HepG2 (cell line): ENCODE measurements around the gene TFG. TPM values are rescaled to one million over a fixed set of nuclear protein-coding genes. Genes with fewer than 3 reads are reported as not detected.

ENCODE experiments used
- ATAC-seq: fragments of 200-7000 bp; cut with Tn5 transposase; 3 replicates; pipeline ENCODE4 v1.9.1; 2020; ENCODE audit warnings: mild to moderate bottlenecking, moderate library complexity
- BruUV-seq: library from RNA; stranded (reverse); fragments of 400-500 nt; replicated peaks from 2 replicates; lab custom pipeline; 2021; lab: Mats Ljungman, UMichigan
- CTCF ChIA-PET: fragments of 300-600 bp; formaldehyde crosslinking; extraction: SDS; loops from one replicate; lab custom pipeline; 2021; ENCODE audit warnings: low total read pairs, inconsistent platforms, low intra/inter-chr PET ratio; lab: Yijun Ruan, JAX
- POLR2A ChIA-PET: fragments of 350-600 bp; sonication (Branson Sonifier 250); formaldehyde crosslinking; loops from one replicate; lab custom pipeline; 2020; ENCODE audit warnings: antibody characterized with exemption, inconsistent platforms; lab: Yijun Ruan, JAX
- DNase-seq: peaks from one replicate; pipeline ENCODE4 v3.0.0-alpha.2; 2015; ENCODE audit warnings: low spot score
- FAIRE-seq: peaks from 3 replicates; lab custom pipeline; 2011; peaks lifted over from hg19 to GRCh38; lab: Jason Lieb, UNC
- H2AFZ ChIP-seq: one replicate; pipeline ENCODE4 v1.6.1; 2011; ENCODE audit warnings: low read length, inconsistent platforms
- H3K27ac ChIP-seq: fragments of 300-600 bp; 3 replicates; pipeline ENCODE4 v1.8.0; 2011; ENCODE audit warnings: mixed run types, mild to moderate bottlenecking, mixed read lengths, low read length, inconsistent platforms; ENCODE audit not compliant: insufficient read depth; ENCODE audit errors: extremely low read length
- H3K27me3 ChIP-seq, 2 experiments: fragments of 200-600 bp in 1 of 2; 2 replicates in 1 of 2; 3 replicates in 1 of 2; pipeline versions ENCODE4 v1.6.0 to v1.8.0; 2011; ENCODE audit warnings: low read length in 2 of 2, mild to moderate bottlenecking in 2 of 2, moderate library complexity in 2 of 2, inconsistent platforms in 1 of 2; ENCODE audit not compliant: insufficient read depth in 2 of 2, control insufficient read depth in 1 of 2
- H3K36me3 ChIP-seq, 2 experiments: fragments of 200-600 bp in 1 of 2; replicated peaks in 1 of 2; 2 replicates in 1 of 2; 3 replicates in 1 of 2; pipeline versions ENCODE4 v1.5.1 to v1.8.0; 2011; ENCODE audit warnings: low read length in 2 of 2, inconsistent platforms in 1 of 2; ENCODE audit not compliant: insufficient read depth in 2 of 2, control insufficient read depth in 1 of 2
- H3K4me1 ChIP-seq: 2 replicates; pipeline ENCODE4 v1.5.1; 2012; ENCODE audit warnings: low read length, inconsistent platforms; ENCODE audit not compliant: insufficient read depth
- H3K4me2 ChIP-seq: 2 replicates; pipeline ENCODE4 v1.6.0; 2011; ENCODE audit warnings: low read depth, low read length, inconsistent platforms
- H3K4me3 ChIP-seq, 3 experiments: fragments of 200-600 bp in 1 of 3; sonication (generic), shearing (Covaris generic) in 1 of 3; replicated peaks in 1 of 3; 2 replicates each; pipeline ENCODE4 v1.5.1; 2011 to 2016; ENCODE audit warnings: low read length in 3 of 3, inconsistent platforms in 2 of 3, low read depth in 2 of 3, mild to moderate bottlenecking in 2 of 3, control low read depth in 1 of 3, mixed read lengths in 1 of 3; ENCODE audit not compliant: insufficient read depth in 1 of 3
- H3K79me2 ChIP-seq: one replicate; pipeline ENCODE4 v1.6.1; 2011; ENCODE audit warnings: low read length, inconsistent platforms; ENCODE audit not compliant: insufficient read depth
- H3K9ac ChIP-seq: 2 replicates; pipeline ENCODE4 v1.6.0; 2011; ENCODE audit warnings: mild to moderate bottlenecking, low read depth, low read length, inconsistent platforms; ENCODE audit not compliant: insufficient read depth
- H3K9me3 ChIP-seq: 2 replicates; pipeline ENCODE4 v1.5.1; 2012; ENCODE audit warnings: mild to moderate bottlenecking, low read length
- H4K20me1 ChIP-seq: 2 replicates; pipeline ENCODE4 v1.6.0; 2011; ENCODE audit warnings: inconsistent platforms, mild to moderate bottlenecking, low read length, moderate library complexity; ENCODE audit not compliant: insufficient read depth
- HMGXB3 ChIP-seq: sonication (generic); formaldehyde crosslinking; IDR thresholded peaks from 2 replicates; pipeline ENCODE4 v1.4.0; 2020; ENCODE audit warnings: missing genetic modification reagents, borderline replicate concordance
- SETDB1 ChIP-seq: sonication (generic); formaldehyde crosslinking; IDR thresholded peaks from 2 replicates; pipeline ENCODE4 v1.5.1; 2020; ENCODE audit warnings: missing genetic modification reagents, mild to moderate bottlenecking, borderline replicate concordance
- ZNF431 ChIP-seq: sonication (generic); formaldehyde crosslinking; IDR thresholded peaks from 2 replicates; pipeline ENCODE4 v1.9.0; 2022; ENCODE audit warnings: missing genetic modification reagents, low read depth, mild to moderate bottlenecking, borderline replicate concordance
- in situ Hi-C: cut with HindIII; loops from 2 replicates; pipeline ENCODE4 v1.10.0; 2017; ENCODE audit warnings: low pct_unique_long_range_greater_than_20kb; ENCODE audit not compliant: extremely low pct_ligation_motif_present
- intact Hi-C: fragments of 100-400 bp; cut with micrococcal nuclease; formaldehyde crosslinking; loops from one replicate; pipeline ENCODE4 v1.10.0; 2022; ENCODE audit not compliant: unreplicated experiment
- polyA plus RNA-seq, 8 experiments: library from polyadenylated mRNA; depleted of rRNA in 3 of 8; stranded (reverse) in 7 of 8; unstranded in 1 of 8; fragments of >200 nt; fragmentation: Illumina TruSeq in 4 of 8; extraction: Trizol in 4 of 8; gene quantifications; 2 replicates each; pipeline versions ENCODE4 v1.2.1 to v1.2.3, GENCODE V29; 2011 to 2016; ENCODE audit warnings: low read depth in 4 of 8, missing spikeins in 1 of 8, mixed read lengths in 1 of 8; ENCODE audit not compliant: insufficient read depth in 1 of 8
- total RNA-seq, 5 experiments: library from RNA; depleted of rRNA; stranded (reverse); fragments of >200 nt; fragmentation: Illumina TruSeq; extraction: Trizol; gene quantifications; 2 replicates each; pipeline ENCODE4 v1.2.3, GENCODE V29; 2016; ENCODE audit warnings: low read depth in 1 of 5

The TFG gene
- total and polyA plus RNA-seq, 2 of the 13 experiments (the other 11 are each of a cell fraction or from before 2014, with no cell fraction given), result 53.6 to 71.7 TPM

- intact Hi-C loops (no loop called here), in situ Hi-C loops (no loop called here)
- no peak for ATAC-seq
- ChIA-PET POLR2A (no interaction called here), CTCF (no interaction called here)
- Histone ChIP-seq H3K4me1 (no peaks in the 10 kb centered on the region), H3K27ac (no peak overlapping the region), H2AFZ (no peak overlapping the region), H3K36me3 (no peaks in the 10 kb centered on the region), H3K79me2 (no peaks in the 10 kb centered on the region), H3K27me3 (no peaks in the 10 kb centered on the region), H3K9me3 (no peaks in the 10 kb centered on the region), H3K4me2 (no peak overlapping the region), H3K4me3 (no peak overlapping the region), H4K20me1 (no peaks in the 10 kb centered on the region), H3K9ac (no peak overlapping the region)
- DNase-seq, result no peak
- TF ChIP-seq SETDB1 (CRISPR knock-in tag), result no peak
- TF ChIP-seq HMGXB3 (CRISPR knock-in tag), result no peak
- TF ChIP-seq ZNF431 (CRISPR knock-in tag), result no peak
- no TSS peak for BruUV-seq
- FAIRE-seq, result no peak
These were observed 66.4 kb downstream of the TFG start for GRCh38 chr3:100775669-100776068.
